ENCODE measurements around the gene CDK3.
"Not testable (repeated sequence)": the region's sequence is repeated elsewhere in the genome, so short reads cannot be mapped to it uniquely, and the experiment has no call there.

CDK3 gene

DNA sequence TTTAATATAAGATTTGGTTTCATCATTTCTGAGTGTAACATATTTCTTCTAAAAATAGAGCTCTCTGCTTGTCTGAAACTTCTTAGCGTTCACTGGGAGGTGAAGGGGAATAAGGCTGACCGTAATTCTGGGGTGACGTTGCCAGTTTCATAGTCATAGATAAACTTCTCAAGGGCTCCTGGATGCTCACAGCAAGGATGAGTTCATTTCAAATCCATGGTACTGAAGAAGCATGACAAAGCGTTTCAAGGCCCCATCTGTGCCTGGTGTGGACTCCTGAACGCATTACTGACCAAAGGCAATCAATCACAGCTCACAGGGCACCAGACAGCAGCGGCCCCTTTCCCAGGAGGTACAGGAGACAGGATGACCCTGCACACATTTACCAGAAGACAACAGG is 38.5 kb downstream of the CDK3 start:
- DNase-seq (ENCODE audit: low read depth), result peak; percentile 67

DNA sequence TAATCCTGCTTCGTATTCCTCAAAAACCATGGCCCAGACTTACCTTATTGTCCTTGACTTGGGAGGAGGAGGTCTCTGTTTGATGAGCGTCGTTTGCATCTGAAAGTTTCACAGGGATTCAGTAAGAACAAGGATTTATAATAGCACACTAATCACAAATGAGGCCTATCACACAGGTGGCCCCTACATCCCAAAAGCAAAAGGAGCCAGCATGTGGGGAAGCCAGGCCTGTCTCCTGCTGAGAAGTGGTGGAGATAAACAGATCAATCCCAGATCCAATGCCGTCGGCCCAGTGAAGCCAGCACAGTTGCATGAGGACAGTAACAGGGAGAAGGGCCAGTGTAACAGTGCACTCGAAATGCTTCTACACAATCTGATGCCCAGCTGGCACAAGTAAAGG is 39.7 kb downstream of the CDK3 start:
- DNase-seq (ENCODE audit: low read depth), result no peak

DNA sequence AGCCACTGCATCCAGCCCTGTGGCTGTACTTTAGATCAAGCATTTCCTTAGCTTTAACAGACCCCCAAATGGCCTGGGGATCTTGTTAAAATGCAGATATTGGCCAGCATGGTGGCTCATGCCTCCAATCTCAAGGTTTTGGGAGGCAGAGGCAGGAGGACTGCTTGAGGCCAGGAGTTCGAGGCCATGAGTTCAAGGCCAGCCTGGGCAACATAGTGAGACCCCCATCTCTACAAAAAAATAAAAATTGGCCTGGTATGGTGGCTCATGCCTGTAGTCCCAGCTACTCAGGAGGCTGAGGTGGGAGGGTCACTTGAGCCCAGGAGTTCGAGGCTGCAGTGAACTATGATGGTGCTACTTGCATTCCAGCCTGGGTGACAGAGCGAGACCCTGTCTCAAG is 42.2 kb downstream of the CDK3 start:
- DNase-seq (ENCODE audit: low read depth), result not testable (repeated sequence)

DNA sequence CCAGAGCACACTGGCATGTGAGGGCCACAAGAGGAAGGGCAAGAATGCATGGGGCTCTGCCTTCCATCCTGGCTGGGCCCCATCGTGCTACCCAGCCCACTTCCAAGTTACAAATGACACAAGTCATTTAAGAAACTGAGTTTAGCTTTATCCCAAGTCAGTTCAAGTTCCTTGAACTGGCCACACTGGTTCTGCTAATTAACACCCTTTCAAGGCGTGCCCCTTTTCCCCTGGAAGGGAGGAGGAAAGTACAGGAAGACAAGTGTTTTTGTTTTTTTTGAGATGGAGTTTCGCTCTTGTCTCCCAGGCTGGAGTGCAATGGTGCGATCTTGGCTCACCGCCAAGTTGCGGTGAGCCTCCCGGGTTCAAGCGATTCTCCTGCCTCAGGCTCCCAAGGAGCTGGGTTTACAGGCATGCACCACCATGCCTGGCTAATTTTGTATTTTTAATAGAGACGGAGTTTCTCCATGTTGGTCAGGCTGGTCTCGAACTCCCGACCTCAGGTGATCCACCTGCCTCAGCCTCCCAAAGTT is 43.9 kb downstream of the CDK3 start:
- not testable (repeated sequence) for DNase-seq (ENCODE audit: low read depth)

DNA sequence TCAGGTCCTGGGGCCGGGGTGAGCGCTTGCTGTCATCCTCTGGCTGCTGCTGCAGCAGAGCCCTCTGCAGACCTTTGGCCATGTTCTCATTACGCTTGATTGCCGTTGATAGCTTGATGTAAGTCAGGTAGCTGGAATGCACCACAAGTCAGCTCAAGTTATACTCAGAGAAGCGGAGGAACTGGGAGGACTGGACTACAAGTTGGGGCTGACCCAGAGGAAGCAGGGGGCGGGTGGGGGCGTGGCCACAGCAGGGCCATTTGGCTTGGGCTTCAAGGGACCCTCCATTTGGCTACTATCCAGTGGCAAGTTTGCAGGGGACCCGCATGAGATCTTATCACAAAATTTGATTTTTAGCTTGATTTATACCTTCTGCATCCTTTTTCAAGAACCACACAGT is 45.4 kb downstream of the CDK3 start:
- DNase-seq (ENCODE audit: low read depth), result no peak

DNA sequence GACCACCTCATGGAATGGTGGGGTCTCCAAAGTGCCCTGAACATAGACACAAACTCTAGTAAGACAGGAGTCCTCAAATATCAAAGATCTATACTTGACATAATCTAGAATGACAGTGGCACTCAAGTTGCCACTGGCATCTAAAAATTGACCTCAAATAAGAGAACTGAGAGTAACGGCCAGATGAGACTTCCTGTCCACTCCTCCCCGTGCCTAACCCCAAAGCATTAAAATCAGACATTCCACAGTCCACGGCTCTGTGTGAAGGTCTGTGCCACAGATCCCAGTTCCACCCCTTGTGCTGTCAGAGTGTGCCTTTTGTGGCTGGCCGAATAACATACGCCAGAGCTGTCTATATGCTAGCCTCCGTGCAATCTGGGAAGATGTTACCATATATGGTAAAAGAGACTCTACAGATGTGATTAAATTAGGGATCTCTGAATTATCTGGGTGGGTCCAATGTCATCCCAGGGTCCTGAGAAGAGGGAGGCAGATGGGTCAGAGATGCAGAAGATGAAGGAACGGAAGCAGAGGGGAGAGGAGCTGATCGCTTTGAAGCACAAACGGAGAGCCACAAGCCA is 47.5 kb downstream of the CDK3 start:
- no peak for DNase-seq (ENCODE audit: low read depth)

DNA sequence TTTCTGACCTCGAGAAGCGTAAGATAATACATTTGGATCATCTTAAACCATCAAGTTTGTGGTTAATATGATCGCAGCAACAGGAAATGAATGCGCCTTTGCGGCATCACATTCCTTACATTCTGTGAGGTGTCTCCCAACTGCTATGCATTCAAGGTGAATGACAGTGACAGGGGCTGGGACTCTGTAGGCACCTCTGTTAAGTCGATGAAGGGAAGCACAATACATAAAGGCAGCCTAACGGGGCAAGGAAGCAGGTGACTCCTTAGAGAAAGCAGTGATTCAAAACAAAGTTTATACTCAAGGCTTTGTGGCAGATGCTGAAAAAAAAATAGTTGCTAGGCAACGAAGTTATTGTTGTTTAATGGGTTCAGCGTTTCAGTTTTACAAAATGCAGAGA is 48.1 kb downstream of the CDK3 start:
- DNase-seq (ENCODE audit: low read depth), result peak; percentile 74

DNA sequence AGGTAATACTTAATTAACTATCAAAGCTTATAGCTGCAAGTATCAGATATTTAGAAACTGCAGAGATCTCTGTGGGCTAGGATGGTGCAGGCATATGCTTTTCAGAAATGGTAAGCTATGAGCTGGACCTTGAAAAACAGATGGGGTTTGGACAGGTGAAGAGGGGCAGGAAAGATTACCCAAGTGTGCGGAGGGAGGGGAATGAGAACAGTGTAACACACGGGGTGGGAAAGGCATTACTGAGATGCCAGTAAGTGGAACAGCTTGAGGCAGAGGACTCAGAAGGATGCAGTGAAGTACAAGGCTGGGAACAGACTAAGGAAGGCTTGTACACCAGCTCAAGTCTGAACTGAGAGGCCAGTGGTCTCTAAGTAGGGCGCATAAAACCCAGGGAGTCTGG is 48.6 kb downstream of the CDK3 start:
- no peak for DNase-seq (ENCODE audit: low read depth)

DNA sequence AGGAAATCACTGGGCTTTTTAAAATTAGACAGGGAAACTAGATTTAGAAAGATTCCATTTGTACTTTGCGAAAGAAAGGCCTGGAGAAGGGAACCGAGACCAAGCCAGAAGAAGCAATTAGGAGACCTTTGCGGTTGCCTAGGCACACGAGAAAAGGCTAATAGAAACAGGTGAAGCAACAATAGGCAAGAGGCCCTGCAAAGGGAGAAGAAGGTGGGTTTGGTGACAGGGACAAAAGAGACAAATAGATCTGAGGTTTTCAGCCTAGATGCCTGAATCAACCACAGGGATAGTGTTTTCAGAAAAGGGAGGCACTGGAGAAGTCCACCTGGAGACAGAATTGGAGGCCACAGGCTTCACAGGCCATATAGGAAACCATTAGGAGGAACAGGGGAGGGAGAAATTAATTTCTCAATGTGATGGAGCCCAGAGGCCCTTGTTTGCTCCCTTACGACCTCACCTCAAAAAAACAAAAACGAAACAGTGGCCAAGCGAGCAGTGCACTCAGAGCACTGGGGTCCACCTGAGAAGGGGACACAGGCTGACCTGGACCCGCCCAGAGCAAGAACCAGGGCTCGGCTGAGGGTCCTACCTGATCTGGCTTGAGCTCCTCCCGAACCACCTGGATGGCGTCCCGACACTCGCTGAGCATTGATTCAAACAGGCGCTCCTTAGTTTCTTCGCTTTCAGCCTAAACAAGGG is 49.3 kb downstream of the CDK3 start:
- DNase-seq (ENCODE audit: low read depth), result no peak

DNA sequence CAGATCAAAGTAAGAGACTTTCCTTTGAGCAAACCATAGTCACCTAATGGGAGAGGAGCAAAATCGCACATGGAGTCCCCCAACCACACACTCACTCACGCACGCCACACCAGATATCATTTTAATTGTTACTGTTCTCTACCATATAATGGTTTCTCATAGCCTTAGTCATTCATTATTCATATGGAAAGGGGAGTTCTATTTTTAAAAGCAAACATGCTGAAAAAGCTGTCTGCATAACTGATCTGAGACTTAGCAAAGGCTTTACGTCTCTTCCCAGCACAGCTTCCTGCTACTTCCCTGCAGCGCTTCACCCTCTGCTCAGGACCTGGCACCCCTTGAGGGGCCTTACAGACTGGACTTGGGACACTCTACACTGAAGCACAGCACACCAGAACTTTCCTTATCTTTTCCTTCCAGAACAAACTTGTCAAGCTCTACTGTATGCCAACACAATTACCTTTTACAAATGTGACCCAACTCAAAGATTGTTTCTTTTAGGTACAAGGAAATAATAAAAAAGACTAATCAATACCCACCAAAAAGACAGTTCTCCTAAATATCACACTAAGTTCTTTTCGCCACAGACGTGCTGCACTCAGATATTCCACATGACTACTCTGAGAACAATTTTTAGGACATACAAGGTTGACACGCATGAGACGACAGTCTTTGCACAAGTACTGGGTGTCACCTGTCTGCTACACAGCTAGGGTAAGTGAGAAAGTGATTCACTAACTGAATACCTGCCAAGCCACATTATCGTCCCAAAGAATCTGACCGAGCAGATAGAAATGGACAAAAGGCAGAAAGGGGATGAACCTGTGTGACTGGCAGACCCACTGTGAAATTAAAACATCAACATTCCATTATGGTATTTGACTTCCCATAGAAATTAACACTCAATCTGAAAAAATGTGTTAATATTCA is 50.1 kb downstream of the CDK3 start:
- DNase-seq (ENCODE audit: low read depth), result no peak

DNA sequence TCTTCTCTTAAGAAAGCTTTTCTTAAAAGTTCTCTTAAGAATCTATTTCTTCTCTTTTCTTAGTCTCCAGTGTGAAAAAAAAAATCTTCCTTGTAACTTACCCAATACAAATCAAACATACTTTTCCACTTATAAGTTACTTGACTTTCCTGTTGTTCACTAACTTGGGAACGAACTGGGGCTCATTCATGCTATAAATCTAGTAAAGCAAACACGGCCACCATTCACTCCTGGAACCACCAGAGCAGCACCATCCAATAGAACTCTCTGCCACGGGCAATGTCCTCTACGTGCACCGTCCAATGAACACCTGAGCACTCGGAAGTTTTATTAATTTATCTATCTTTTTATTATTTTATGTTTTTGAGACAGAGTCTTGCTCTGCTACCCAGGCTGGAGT is 50.9 kb downstream of the CDK3 start:
- no peak for DNase-seq (ENCODE audit: low read depth)

DNA sequence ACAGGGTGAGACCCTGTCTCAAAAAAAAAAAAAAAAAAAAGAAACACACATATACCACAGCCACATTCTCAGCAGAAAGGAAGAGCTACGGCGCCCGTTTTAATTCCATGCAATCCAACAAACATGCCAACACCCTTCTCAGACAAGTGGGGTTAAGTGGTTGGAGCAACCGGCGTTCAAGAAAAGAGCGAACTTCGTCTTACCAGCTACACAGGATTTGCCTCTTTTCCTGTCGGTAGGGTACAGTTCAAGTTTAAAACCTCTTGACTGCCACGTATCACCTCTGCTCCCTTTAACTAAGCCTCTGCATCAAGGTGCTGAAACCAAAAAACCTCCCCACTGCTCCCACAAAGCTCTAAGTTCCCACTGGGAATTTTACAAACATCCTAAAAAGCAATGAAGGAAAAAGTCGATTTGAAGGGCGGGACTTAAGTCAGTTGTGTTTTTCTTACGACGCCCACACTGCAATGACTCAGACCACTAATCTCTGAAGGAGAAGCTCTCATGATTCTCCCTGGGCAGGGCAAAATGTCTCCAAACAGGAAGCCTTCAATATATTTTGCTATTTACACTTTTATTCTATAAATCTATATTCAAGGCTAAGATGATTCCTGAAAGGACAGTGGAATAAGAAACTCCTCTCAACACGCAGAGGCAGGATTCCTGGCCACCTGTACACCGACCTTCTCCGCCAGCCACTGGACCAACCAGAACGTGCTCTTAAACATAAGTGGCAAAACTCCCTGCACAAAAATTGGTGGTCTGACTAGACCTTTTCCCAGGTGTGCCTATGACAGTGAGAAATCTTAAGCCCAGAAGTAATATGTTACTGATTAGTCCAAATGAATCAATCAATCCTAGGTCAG is 52.8 kb downstream of the CDK3 start:
- DNase-seq (ENCODE audit: low read depth), result peak; percentile 85

DNA sequence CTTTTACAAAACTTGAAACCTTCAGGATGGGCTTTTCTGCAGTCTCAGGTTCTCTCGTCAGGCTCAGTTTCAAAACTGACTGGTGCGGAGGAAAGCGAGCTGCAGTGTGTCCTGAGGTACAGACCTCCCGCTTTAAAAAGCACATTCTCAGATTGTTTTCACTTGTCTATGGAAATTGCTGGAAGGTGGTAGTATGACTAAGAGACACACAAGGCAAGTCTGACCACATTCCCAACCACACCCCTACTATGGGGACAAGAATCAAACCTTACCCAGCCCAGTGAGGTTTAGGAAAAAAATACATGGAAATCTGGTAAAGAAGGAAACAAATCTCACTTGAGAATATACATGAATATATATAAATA is 53.4 kb downstream of the CDK3 start:
- peak; percentile 58 for DNase-seq (ENCODE audit: low read depth)

Measured in amniotic epithelial cell (primary cell).